Ascending aorta (tissue), 2 donors: ENCODE results near the gene L3HYPDH. TPM values are rescaled to one million over a fixed set of nuclear protein-coding genes. Genes with fewer than 3 reads are reported as not detected.

Source experiments
- DNase-seq, 2 donors: peaks; one replicate each; pipeline ENCODE4 v3.0.0-alpha.2; 2019; ENCODE audit warnings: low spot score in 2 of 2
- H3K27ac ChIP-seq, 2 donors: fragments of 200-600 bp; sonication (generic); one replicate each; pipeline ENCODE4 v1.5.1; 2016 to 2017; ENCODE audit warnings: mild to moderate bottlenecking in 1 of 2
- H3K27me3 ChIP-seq: fragments of 200-600 bp; sonication (generic); one replicate; pipeline ENCODE4 v1.5.1; 2017
- H3K36me3 ChIP-seq, 2 donors: fragments of 200-600 bp; sonication (generic); one replicate each; pipeline ENCODE4 v1.5.1; 2016
- H3K4me1 ChIP-seq, 2 donors: fragments of 200-600 bp; sonication (generic); one replicate each; pipeline ENCODE4 v1.5.1; 2016 to 2017; ENCODE audit warnings: mild to moderate bottlenecking in 1 of 2
- H3K4me3 ChIP-seq, 2 donors: fragments of 200-600 bp; sonication (generic); one replicate each; pipeline ENCODE4 v1.5.1; 2016 to 2017; ENCODE audit warnings: mild to moderate bottlenecking in 1 of 2
- H3K9me3 ChIP-seq, 2 donors: fragments of 200-600 bp; sonication (generic); one replicate each; pipeline ENCODE4 v1.5.1; 2016
- intact Hi-C: fragments of 100-400 bp; cut with DNase I; formaldehyde crosslinking; loops from one replicate; pipeline ENCODE4 v1.15.1; 2023
- total RNA-seq: library from RNA; depleted of rRNA; stranded (reverse); fragments of >200 nt; gene quantifications from one replicate; pipeline ENCODE4 v1.1.0, GENCODE V29; 2016
- TF ChIP-seq, protein P1 (sequence below), 3 experiments: fragments of 200-600 bp in 2 of 3; fragments of 450-650 bp in 1 of 3; sonication (generic) in 2 of 3; IDR thresholded peaks; one replicate each; pipeline ENCODE4 v1.5.1; 2016 to 2019; ENCODE audit warnings: antibody characterized with exemption in 3 of 3, mild to moderate bottlenecking in 1 of 3, moderate library complexity in 1 of 3

L3HYPDH gene
- total RNA-seq, 1 donor from 2014 or later = 35.0 TPM

DNA sequence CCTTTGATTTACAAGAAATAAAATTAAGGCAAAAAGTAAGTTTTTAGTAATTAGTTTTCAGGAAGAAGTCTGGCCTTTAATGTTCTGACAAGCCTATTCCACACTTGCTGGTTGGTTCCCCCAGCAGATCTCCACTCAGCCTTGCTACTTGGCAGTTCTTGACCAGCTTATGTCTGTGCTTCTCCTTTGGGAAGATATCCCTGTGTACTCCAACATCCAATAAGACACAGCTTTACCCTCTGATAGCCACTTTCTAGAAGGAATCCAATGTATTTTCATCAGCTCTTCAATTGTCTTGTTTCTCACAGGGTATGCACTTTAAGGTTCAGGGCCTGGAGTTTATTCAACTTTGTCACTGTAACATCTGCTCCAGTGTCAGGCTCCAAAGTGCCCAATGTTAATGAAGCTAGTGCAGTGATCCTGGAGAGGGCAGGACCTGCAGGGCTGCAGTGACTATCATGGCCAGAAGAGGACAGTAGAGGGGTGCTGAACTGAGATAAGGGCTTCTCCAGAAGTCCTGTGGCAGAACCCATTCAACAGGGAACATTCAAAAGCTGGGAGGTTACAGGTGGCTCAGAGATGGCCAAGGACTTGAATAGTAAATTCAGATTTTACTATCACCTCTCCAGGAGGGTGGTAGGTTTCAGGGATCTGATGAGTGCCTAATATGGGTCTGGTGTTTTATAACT is 23.0 kb upstream of the L3HYPDH start:
- Histone ChIP-seq H3K9me3 (no peaks in the 10 kb centered on the region), H3K27ac (no peak overlapping the region), H3K4me1 (no peaks in the 10 kb centered on the region), H3K27me3 (no peaks in the 10 kb centered on the region), H3K4me3 (no peak overlapping the region), H3K36me3 (peaks cover 0 to 14% of the 10 kb centered on the region in 2 donors)
- intact Hi-C loops = loop anchor here (2.0 to 5.0 kb wide), 2 partner anchors 180 to 390 kb away; no protein-coding TSS in a partner anchor
- TF ChIP-seq, protein P1, sequence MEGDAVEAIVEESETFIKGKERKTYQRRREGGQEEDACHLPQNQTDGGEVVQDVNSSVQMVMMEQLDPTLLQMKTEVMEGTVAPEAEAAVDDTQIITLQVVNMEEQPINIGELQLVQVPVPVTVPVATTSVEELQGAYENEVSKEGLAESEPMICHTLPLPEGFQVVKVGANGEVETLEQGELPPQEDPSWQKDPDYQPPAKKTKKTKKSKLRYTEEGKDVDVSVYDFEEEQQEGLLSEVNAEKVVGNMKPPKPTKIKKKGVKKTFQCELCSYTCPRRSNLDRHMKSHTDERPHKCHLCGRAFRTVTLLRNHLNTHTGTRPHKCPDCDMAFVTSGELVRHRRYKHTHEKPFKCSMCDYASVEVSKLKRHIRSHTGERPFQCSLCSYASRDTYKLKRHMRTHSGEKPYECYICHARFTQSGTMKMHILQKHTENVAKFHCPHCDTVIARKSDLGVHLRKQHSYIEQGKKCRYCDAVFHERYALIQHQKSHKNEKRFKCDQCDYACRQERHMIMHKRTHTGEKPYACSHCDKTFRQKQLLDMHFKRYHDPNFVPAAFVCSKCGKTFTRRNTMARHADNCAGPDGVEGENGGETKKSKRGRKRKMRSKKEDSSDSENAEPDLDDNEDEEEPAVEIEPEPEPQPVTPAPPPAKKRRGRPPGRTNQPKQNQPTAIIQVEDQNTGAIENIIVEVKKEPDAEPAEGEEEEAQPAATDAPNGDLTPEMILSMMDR (IDR thresholded peaks at IDR 0.05) = peak; percentile 60 to 83 (median 80)
- DNase-seq = peak in 1 of 2 donors; percentile 69

DNA sequence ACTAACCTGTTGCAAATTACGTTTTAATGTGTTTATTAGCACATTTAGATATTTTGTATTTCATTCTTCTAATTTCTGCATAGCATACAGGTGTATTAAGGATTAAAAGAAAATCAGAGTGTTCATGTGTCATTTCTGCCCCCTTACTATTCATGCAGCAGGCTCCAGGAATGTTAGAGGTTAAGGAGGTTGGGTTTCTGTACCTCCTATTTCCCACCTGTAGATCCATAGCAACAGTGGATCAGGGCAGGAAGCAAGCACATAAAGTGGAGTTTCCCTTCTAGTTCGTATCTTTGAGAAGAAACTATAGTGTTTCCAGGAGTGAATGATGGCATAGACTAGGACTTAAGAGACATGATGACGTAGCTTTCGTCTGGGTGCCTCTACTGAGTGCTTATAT is 19.0 kb upstream of the L3HYPDH start:
- H3K27me3 ChIP-seq = no peaks in the 10 kb centered on the region
- intact Hi-C loops = no loop called here
- DNase-seq = no peak
- H3K27ac ChIP-seq = no peak overlapping the region
- TF ChIP-seq, protein P1 (IDR thresholded peaks at IDR 0.05) = no peak
- no peaks in the 10 kb centered on the region for H3K4me1 ChIP-seq
- no peak overlapping the region for H3K4me3 ChIP-seq
- H3K9me3 ChIP-seq = no peaks in the 10 kb centered on the region
- H3K36me3 ChIP-seq = peaks cover 0 to 28% of the 10 kb centered on the region in 2 donors

DNA sequence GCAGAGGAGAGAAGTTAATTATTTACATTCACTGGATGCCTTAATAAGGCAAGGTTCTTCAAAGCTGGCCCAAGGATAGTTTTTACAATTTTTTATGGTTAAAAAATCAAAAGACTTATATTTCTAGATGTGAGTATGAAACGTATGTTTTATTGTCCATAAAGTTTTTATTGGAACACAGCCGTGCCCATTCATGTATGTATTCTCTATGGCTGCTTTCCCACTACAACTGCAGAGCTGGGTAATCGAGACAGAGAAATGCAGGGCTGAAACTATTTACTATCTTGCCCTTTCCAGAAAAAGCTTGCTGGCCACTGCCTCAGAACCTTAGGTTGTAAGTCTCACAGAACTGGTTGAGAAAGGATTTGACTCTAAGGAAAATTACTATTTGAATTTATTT is 16.5 kb upstream of the L3HYPDH start:
- intact Hi-C loops = no loop called here
- H3K4me1 ChIP-seq = no peaks in the 10 kb centered on the region
- H3K36me3 ChIP-seq = peaks cover 8 to 50% of the 10 kb centered on the region in 2 donors

DNA sequence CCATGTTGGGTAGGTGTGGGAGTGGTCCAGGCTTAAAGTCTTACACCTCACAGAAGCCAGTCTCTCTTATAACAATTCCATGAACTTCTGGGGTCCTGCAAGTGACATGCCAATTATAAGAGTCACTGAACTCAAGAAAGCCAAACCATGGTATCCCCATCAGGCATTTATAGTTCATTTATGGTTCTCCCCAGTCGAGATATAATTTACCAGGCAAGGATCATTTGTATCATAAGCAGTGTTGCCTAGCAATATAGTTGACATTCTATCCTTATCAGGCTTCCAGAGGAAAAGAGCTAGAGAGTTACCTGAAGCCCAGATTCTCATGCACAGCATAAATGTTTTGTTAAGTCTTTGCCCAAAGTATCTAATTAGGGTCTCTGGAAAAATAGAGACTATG is 8.2 kb upstream of the L3HYPDH start:
- TF ChIP-seq, protein P1 (IDR thresholded peaks at IDR 0.05) = no peak
- intact Hi-C loops = no loop called here
- no peak for DNase-seq
- H3K4me1 ChIP-seq = no peaks in the 10 kb centered on the region
- H3K4me3 ChIP-seq = no peak overlapping the region
- no peak overlapping the region for H3K27ac ChIP-seq
- no peaks in the 10 kb centered on the region for H3K9me3 ChIP-seq
- H3K36me3 ChIP-seq = peaks cover 41 to 73% of the 10 kb centered on the region in 2 donors
- no peaks in the 10 kb centered on the region for H3K27me3 ChIP-seq

More for the DNA sequence above, 16.5 kb upstream of the L3HYPDH start:
- H3K9me3 ChIP-seq = no peaks in the 10 kb centered on the region
- H3K27ac ChIP-seq = no peak overlapping the region
- DNase-seq = no peak
- TF ChIP-seq, protein P1 (IDR thresholded peaks at IDR 0.05) = no peak
- no peak overlapping the region for H3K4me3 ChIP-seq
- no peaks in the 10 kb centered on the region for H3K27me3 ChIP-seq

DNA sequence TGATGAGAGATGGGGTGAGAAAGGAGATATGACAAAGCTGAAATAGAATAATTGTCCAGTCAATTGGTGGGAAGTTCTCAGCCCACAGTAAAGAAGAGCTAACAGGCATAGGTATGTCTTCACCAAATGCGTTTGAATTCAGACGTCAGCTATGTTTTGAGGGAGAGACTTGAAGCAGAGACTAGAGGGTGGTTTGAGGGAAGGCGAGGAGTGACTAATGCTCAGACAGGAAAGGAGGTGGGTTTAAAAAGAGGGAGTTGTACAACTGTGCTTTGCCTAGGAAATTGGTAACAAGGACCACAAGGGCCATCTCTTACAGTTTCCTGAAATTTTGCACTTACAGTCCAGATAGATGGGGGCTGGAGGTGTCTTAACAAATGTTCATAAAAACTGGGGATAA is 6.5 kb upstream of the L3HYPDH start:
- H3K4me3 ChIP-seq = no peak overlapping the region
- H3K9me3 ChIP-seq = no peaks in the 10 kb centered on the region
- TF ChIP-seq, protein P1 (IDR thresholded peaks at IDR 0.05) = no peak
- DNase-seq = no peak
- peaks cover 4 to 5% of the 10 kb centered on the region in 2 donors for H3K4me1 ChIP-seq
- H3K27me3 ChIP-seq = no peaks in the 10 kb centered on the region
- peaks cover 34 to 58% of the 10 kb centered on the region in 2 donors for H3K36me3 ChIP-seq
- intact Hi-C loops = no loop called here
- no peak overlapping the region for H3K27ac ChIP-seq
